Dermis microvascular lymphatic vessel endothelial cell (primary cell): ENCODE results near the gene SPACA6. TPM values are rescaled to one million over a fixed set of nuclear protein-coding genes. Genes with fewer than 3 reads are reported as not detected.
A peak's percentile ranks its signal among the peaks of the same experiment; 100 is the strongest.

Experiments used
- DNase-seq, 2 donors: peaks; one replicate each; pipeline versions ENCODE4 v3.0.0 to v3.0.0-alpha.2; 2010; ENCODE audit warnings: low read depth in 2 of 2
- total RNA-seq: library from RNA; depleted of rRNA; stranded (reverse); fragments of >200 nt; gene quantifications from 2 replicates; pipeline ENCODE4 v1.2.1, GENCODE V29; 2014

The SPACA6 gene
- total RNA-seq, 1 donor from 2014 or later: 3.5 TPM

DNA sequence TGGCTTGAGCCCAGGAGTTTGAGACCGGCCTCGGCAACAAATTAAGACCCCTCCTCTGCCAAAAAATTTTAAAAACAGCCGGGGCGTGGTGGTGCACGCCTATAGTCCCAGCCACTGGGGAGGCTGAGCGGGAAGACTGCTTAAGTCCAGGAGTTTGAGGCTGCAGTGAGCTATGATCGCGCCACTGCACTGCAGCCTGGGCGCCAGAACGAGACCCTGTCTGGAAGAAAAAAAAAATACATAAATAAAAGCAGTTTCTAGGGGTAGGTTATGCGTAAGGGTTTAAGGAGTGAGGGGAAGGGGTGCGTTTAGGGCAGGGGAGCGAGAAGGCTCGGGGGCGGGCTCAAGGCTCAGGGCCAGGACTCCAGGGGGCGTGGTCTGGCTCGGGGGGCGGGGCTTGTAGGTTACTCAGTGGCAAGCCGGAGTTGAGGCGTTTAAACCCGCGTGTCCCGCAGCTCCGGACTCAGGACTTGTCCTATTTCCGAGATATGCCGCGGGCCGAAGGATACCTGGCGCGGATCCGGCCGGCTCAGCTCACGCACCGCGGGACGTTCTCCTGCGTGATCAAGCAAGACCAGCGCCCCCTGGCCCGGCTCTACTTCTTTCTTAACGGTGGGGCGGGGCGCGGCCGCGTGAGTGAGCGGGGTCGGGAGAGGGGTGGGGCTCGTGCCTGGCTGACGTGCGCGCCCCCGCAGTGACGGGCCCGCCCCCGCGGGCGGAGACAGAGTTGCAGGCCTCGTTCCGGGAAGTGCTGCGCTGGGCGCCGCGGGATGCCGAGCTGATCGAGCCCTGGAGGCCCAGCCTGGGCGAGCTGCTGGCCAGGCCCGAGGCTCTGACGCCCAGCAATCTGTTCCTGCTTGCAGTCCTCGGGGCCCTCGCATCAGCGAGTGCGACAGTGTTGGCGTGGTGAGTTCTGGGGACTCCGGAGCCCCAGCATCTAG, 10.7 kb downstream of the SPACA6 start:
- peak; percentile 78 to 91 for DNase-seq

DNA sequence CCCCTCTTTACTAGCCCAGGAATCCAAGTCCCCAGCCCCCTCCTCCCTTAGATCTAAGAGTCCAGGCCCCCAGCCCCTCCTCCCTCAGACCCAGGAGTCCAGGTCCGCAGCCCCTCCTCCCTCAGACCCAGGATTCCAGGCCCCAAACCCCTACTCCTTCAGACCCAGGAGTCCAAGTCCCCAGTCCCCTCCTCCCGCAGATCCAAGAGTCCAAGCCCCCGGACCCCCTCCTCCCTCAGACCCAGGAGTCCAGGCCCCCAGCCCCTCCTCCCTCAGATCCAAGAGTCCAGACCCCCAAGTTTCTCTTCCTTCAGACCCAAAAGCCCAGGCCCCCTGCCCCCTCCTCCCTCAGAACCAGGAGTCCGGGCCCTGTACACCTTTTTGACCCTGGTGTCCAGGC, 11.5 kb downstream of the SPACA6 start:
- no peak for DNase-seq

DNA sequence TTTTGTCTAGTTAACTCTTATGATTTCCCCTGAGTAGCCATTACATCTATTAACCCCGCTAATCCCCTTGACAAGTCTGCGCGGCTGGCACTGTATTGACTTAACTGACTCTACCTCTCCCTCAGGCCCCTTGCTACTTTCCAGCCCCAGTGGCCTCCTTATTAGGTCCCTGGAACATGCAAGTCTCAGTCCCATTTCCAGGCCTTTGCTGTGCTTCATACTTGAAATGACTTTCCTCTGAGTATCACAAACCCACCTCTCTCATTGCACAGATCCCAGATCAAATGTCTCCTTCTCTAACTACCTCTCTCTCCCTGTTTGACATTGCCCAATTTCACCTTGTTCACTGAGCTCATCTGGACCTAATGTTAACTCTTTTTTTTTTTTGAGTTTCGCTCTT, 13.2 kb downstream of the SPACA6 start:
- DNase-seq: no peak

GRCh38 chr19:51706885-51707284, 13.8 kb downstream of the SPACA6 start:
- DNase-seq: no peak

DNA sequence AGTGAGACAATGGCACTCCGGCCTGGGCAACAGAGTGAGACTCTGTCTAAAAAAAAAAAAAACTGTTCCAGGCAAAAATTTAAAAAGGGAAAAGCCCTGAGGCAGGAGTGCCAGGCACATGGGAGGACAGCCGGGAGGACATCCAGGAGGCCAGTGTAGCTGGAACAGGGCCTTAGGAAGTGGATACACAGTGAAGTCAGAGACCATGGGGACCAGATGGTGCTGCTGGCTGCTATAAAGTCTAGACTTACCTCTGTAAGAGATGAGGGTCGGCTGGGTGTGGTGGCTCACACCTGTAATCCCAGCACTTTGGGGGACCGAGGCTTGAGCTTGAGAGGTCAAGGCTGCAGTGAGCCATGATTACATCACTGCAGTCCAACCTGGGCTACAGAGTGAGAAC, 15.7 kb downstream of the SPACA6 start:
- no peak for DNase-seq

GRCh38 chr19:51709575-51709974, 16.4 kb downstream of the SPACA6 start:
- DNase-seq: no peak

DNA sequence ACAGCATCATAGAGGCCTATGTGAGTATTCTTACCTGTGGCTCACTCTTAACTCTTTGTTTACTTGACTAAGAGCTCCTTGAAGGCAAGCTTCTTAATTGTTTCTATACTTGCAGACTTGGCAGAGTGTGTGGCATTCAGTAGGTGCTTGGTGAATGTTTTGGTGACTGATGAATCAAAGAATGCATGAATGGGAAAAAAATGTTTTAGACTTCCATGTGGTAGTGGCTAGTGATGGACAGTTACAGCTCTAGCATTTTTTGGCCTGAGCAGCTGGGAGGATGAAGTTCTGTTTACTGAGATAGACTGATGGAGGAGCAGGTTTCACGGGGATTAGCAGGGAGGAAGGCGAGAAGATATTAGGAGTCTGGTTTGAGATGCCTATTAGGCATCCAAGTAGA, 17.0 kb downstream of the SPACA6 start:
- DNase-seq: no peak

DNA sequence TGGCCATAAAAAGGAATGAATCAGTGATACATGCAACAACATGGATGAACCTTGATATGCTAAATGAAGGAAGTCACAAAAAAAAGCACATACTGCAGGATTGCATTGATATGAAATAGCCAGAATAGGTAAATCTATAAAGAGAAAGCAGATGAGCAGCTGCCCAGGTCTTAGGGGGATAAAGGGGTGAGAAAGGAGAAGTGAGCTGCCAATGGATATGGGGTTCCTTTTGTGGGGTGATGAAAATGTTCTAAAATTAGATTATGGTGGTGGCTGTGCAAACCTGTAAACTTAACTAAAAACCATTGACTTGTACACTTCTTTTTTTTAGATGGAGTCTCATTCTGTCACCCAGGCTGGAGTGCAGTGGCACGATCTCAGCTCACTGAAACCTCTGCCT, 18.6 kb downstream of the SPACA6 start:
- DNase-seq: no peak

- peak; percentile 15 to 49 for DNase-seq
These were observed 19.4 kb downstream of the SPACA6 start for GRCh38 chr19:51712461-51713081.

DNA sequence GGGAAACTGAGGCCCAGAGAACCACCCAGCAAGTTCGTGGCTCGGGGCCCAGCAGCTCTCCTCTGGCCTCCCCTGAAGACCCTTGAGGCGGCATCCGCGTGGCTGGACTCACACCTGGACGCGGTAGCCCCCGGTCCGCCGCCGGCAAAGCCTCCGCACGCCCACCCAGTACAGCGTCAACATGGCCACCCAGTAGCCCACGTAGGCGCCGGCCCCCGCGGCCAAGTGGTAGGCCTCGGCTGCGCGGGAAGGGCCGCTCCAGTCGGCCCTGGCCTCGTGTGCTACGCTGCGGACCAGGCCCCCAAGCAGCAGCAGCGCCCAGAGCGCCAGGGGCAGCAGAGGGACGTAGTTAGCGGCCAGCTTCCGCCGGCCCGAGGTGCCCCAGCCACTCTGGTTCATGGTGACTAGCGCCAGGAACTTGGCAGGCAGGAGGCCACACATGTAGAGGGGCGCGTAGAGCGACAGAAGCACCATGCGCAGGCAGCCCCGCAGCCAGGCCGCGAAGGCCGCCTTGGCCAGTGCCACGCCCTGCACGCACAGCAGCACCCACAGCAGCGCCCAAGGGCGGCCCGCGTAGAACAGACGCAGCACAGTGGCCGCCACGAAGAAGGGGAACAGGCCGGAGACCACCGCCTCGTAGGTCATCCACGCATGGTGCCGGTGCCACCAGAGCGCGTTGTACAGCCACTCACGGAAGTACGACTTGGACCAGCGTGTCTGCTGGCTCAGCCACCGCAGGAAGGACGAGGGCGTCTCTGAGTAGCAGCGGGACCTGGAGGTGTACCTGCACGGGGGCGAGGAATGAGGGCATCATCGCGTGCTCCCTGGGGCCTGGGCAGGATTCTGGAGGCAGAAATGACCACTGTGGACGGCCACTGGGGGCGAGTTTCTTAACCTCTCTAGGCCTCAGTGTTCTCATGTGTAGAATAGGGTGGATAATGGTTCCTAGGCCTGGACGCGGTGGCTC, 20.5 kb downstream of the SPACA6 start:
- no peak for DNase-seq

DNA sequence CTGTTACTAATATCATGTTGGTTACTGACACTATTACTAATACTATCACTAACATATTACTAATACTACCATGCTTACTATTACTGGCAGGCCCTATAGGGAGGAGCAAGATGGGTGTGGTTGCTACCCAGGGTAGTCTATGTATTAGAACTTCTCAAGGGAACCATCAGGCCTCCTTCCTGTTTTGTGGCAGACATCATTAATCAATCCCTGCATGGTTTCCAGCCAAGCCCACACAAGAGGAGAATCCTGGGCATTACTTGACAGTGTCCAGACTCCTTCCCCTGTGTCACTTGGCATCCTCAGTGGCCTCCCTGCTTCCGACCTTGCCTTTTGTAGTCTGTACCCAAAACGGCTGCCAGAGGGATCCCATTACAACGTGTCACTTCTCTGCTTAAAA, 21.7 kb downstream of the SPACA6 start:
- DNase-seq: no peak

DNA sequence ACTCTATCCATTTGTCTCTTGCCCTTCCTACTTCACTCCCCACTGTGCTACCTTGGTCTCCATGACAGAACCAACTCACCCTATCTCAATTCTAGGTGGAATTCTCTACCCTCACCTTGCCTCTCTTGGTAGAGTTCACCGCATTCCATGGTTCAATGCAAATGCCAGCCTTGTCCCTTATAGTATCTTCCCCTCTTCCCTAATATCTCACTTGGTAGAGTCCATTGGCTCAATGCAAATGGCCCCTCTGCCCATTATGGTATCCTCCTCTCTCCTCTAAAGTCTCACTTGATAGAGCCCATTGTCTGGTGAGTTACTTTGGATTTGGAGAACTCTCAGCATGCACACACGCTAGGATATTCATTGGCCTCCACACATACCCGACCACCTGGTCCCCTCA, 22.7 kb downstream of the SPACA6 start:
- DNase-seq: no peak

DNA sequence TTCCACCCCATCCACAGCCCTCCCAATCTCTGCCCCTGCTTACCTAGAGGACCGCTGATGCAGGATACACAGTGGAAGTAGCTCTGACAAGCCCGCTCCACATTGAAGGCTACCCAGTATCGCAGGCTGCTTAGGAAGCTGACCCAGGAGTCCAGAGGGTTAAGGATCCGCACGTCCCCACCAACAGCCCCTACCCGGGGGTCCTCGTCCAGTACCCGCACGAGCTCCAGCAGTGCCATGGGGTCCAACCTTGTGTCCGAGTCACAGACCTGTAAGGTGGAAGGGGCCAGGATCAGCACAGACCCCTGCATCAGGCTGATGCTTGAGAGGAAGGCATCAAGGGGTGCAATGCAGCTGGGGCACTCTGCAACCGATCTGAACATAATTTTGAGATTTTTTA, 23.8 kb downstream of the SPACA6 start:
- no peak for DNase-seq

DNA sequence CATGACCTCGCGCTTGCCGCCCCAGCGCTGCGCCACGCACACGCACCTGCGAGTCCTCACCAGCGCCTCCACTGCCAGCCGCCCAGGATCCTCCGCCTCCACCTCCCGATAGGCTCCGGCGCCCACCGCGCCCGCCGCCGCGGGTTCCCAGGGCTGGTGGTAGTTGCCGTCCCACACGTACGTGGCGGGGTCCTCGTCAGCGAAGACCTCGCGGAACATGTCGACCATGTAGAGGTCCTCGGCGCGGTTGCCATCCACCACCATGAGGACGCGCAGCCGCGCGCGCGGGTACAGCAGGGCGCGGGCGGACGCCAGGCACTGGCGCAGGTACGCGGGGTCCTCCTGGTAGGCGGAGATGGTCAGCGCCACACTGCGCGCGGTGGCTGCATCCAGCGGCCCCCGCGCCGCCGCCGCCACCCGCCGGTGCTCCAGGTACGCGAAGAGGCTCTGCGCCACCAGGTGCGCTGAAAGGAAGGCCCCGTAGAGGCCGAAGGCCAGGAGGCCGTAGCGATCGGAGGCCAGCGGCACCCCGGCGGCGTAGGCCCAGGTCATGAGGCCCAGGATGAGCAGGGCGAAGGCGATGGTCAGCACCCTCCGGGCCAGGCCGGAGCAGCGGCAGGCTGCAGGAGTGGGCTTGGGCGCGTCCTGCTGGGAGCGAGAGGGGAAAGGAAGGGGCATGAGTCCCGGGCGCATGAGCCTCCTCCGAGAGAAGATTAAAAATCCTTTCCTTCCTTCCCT, 26.3 kb downstream of the SPACA6 start:
- DNase-seq: no peak

GRCh38 chr19:51721905-51722304, 28.8 kb downstream of the SPACA6 start:
- no peak for DNase-seq

- DNase-seq: no peak
These were observed 29.4 kb downstream of the SPACA6 start for GRCh38 chr19:51722492-51722891.

DNA sequence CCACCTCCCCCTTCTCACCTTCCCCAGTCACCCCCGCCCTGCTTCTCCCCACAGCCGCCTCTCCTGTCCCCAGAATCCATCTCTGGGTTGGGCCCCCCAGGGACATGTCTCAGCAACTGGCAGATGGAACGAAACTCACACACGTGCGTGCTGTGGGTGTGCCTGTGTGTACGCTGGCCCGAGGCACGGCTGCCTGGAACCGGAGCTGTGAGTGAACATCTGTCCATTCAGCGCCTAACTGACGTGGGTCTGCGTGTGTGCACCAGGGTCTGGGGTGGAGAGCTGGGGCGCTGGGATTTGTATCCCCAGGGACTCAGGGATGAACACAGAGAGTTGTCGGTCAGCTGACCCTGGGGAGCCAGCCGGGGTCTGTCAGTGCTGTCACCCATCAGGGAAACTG, 31.4 kb downstream of the SPACA6 start:
- no peak for DNase-seq

GRCh38 chr19:51726049-51726448, 32.9 kb downstream of the SPACA6 start:
- DNase-seq: no peak

DNA sequence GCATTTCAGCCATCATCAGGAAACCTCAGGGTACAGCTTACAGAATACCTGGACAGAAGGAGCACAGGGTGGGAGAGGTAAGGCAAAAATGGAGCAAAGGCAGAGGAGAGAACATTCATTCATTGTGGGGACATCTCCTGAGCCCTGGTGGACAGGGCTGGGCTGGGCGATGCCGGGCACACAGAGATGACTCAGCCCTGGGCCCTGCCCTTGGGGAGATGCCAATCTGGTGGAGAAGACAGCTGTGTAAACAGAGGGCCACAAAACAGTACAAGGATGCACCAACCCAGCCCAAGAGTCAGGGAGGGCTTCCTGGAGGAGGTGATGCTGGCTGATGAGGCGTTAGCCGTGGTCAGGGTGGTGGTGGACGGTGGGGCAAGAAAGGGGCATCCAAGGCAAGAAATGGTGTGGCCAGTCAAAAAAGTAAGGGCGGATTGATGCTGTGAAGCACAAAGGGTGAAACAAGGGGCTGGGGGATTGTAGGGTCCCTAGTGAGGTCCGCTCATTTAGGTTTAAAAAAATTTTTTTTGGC, 34.3 kb downstream of the SPACA6 start:
- peak in 1 of 2 donors; percentile 26 for DNase-seq

DNA sequence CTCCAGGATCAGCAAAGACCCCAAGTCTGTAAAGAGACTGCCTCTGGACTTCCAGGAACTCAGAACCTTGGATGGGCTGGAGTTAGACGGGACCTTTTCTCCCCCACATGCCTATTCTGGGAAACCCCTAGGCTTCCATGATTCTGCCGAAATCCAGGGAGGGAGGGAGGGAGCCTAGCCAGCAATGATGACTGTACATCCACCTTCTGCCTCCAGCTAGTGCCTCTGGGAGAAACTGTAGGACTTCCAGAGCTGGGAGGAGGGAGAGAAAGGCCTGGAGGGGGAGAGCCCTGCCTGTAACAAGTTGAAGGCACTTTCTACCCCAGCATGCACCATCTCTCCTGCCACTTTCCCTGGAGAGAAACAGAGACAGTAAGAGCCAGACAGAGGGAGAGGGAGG, 36.7 kb downstream of the SPACA6 start:
- no peak for DNase-seq
